Nephron progenitor cell (in vitro differentiated cells): ENCODE measurements around the gene CFAP65.

Experiments used
- DNase-seq: peaks from one replicate; pipeline ENCODE4 v3.0.0; 2021
- H3K27ac Mint-ChIP-seq: 2 replicates; pipeline ENCODE4 v1.8.0; 2021; ENCODE audit warnings: mild to moderate bottlenecking, moderate library complexity, mixed read lengths
- H3K27me3 Mint-ChIP-seq: 2 replicates; pipeline ENCODE4 v1.8.0; 2021; ENCODE audit warnings: mild to moderate bottlenecking, low read depth, mixed read lengths; ENCODE audit not compliant: poor library complexity
- H3K36me3 Mint-ChIP-seq: 2 replicates; pipeline ENCODE4 v1.8.0; 2021; ENCODE audit warnings: low read depth, mixed read lengths
- H3K4me1 Mint-ChIP-seq: 2 replicates; pipeline ENCODE4 v1.8.0; 2021; ENCODE audit warnings: mixed read lengths
- H3K4me3 Mint-ChIP-seq: 2 replicates; pipeline ENCODE4 v1.8.0; 2021; ENCODE audit warnings: mild to moderate bottlenecking, moderate library complexity, mixed read lengths
- H3K9me3 Mint-ChIP-seq: 2 replicates; pipeline ENCODE4 v1.8.0; 2021; ENCODE audit warnings: mild to moderate bottlenecking, moderate library complexity, mixed read lengths
- CTCF ChIP-seq: fragments of 200-600 bp; sonication (generic); IDR thresholded peaks from 2 replicates; pipeline ENCODE4 v1.5.0; 2021; ENCODE audit warnings: antibody characterized with exemption

Gene CFAP65

DNA sequence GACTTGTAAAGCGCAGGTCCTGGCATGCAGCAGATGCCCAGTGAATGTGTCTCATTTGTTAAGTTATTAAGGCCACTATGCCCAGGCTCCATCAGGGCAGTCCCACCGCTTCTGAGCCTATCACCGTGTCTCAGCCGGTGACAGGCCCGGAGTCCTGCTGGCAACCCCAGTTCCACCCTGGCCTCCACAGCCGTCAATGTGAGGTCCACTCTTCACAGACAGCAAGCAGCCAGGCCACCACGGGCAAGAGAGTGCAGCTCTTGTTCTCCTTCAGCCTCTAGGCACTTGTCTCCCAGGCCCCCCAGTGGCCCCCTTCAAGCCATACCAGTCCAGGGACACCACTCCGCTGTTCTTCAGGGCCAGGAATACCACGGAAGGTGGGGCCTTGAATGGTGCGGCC is 22.6 kb downstream of the CFAP65 start:
- Mint-ChIP-seq H3K27ac (no peak overlapping the region), H3K36me3 (no peaks in the 10 kb centered on the region), H3K9me3 (no peaks in the 10 kb centered on the region), H3K4me3 (no peak overlapping the region), H3K27me3 (peaks cover 69% of the 10 kb centered on the region), H3K4me1 (no peaks in the 10 kb centered on the region)
- DNase-seq, result no peak
- TF ChIP-seq CTCF, result no peak

DNA sequence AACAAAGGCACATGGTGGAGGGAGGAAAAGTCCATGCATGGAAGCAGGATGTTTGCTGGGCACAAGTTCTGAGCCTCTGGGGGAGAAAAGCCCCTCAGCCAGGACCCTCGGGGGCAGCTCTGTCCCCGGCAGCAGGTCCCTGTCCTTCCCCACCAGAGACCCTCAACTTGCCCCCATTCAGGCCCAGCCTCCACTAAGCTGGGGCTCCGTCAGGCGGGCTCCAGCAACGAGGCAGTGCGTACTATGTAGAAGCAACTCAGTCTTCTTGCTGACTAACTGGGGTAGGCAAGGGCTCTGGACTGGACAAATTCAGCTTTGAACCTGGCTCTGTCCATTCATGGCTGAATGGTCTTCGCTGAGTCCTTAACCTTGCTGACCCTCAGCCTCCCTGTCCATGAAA is 23.0 kb downstream of the CFAP65 start:
- Mint-ChIP-seq H3K4me3 (no peak overlapping the region), H3K27me3 (peaks cover 73% of the 10 kb centered on the region), H3K4me1 (no peaks in the 10 kb centered on the region), H3K27ac (no peak overlapping the region), H3K9me3 (no peaks in the 10 kb centered on the region), H3K36me3 (no peaks in the 10 kb centered on the region)
- TF ChIP-seq CTCF, result no peak
- no peak for DNase-seq

DNA sequence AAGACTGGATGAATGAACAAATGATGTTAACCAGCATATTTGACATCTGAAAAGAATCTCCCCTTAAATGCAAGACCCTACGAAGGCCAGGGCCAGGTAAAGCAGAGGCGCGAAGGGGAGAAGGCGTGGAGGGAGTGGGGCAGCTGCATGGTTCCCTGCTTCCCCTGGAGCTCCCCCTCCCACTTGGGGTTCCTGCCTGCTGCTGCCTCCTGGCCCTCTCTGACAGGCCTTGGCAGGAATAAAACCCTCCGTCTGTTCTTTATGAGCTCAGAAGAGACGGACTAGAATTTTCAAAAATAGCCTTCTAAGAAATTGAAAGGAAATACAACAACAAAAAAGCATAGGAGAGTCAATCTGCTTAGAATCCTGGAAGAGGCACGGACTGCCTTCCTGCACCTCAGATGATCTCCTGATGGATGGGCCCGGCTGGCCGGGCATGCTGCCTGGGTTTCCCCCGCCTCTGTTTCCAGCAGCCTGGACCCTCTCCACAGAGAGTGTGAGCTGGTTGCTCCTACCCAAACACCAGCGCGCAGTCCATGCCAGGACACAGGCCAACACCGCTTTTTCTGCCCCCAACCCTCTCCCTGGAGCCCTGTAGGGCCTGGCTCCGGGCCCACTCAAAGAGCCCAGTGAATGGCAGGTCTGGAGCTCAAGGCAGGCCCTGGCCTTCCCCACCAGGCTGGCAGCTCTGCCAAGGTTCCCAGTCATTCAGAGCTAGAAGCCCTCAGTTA is 23.9 kb downstream of the CFAP65 start:
- H3K4me1 Mint-ChIP-seq, result no peaks in the 10 kb centered on the region
- H3K27ac Mint-ChIP-seq, result no peak overlapping the region
- H3K9me3 Mint-ChIP-seq, result no peaks in the 10 kb centered on the region
- no peak for DNase-seq
- TF ChIP-seq CTCF, result no peak
- H3K27me3 Mint-ChIP-seq, result peaks cover 82% of the 10 kb centered on the region
- no peak overlapping the region for H3K4me3 Mint-ChIP-seq
- no peaks in the 10 kb centered on the region for H3K36me3 Mint-ChIP-seq

DNA sequence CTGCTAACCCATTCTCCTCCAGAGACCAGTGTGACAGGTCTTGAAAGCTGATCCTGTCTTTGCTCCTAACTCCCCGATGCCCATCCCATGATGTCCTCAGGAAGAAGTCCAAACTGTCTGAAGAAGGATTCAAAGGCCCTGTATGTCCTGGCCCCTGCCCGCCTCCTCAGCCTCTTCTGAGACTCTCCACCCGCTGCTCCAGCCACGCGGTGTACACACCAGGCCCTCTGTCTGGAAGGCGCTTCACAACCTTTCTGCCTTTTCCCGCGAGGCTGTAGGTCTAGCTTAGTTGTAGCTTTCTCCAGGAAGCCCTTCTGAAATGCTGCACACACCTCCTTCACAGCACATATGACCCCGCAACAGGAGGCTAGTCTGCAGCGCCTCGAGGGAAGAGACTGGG is 24.6 kb downstream of the CFAP65 start:
- H3K9me3 Mint-ChIP-seq, result no peaks in the 10 kb centered on the region
- no peak overlapping the region for H3K4me3 Mint-ChIP-seq
- no peaks in the 10 kb centered on the region for H3K4me1 Mint-ChIP-seq
- TF ChIP-seq CTCF, result no peak
- H3K27ac Mint-ChIP-seq, result no peak overlapping the region
- H3K27me3 Mint-ChIP-seq, result peaks cover 88% of the 10 kb centered on the region
- no peaks in the 10 kb centered on the region for H3K36me3 Mint-ChIP-seq
- DNase-seq, result no peak

DNA sequence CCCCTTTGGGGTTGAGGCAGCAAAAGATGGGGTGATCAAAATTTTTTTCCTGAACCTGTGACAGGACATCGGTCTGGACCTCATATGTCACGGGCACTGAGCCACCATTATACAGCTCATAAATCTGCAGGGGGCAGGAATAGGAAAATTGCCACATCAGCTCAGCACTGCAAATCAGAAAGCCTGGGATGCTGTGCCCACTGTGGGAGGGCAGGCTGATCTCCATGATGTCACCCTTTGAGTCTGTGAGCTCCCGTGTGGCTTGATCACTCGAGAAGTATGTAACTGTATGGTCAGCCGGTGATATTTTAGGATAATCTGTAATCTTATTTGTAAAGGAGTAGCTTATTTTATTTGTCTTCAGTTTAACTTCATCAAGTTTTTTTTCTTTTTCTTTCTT is 30.4 kb downstream of the CFAP65 start:
- H3K36me3 Mint-ChIP-seq, result no peaks in the 10 kb centered on the region
- no peak for DNase-seq
- peaks cover 95% of the 10 kb centered on the region for H3K27me3 Mint-ChIP-seq
- H3K4me1 Mint-ChIP-seq, result no peaks in the 10 kb centered on the region
- no peaks in the 10 kb centered on the region for H3K9me3 Mint-ChIP-seq
- no peak overlapping the region for H3K27ac Mint-ChIP-seq
- no peak for TF ChIP-seq CTCF
- no peak overlapping the region for H3K4me3 Mint-ChIP-seq

GRCh38 chr2:219010162-219010756 is 31.1 kb downstream of the CFAP65 start:
- no peaks in the 10 kb centered on the region for H3K4me1 Mint-ChIP-seq
- DNase-seq, result no peak
- H3K27me3 Mint-ChIP-seq, result peaks cover 95% of the 10 kb centered on the region
- no peak overlapping the region for H3K4me3 Mint-ChIP-seq
- peak; percentile 27 for TF ChIP-seq CTCF
- no peaks in the 10 kb centered on the region for H3K36me3 Mint-ChIP-seq
- H3K27ac Mint-ChIP-seq, result no peak overlapping the region
- no peaks in the 10 kb centered on the region for H3K9me3 Mint-ChIP-seq
